HG02623 (cell line): ENCODE results near the gene TSR2.

Experiments used
- ATAC-seq: cut with Tn5 transposase; IDR thresholded peaks from one replicate; pipeline ENCODE4 v1.9.1; 2021; ENCODE audit warnings: moderate library complexity; ENCODE audit not compliant: unreplicated experiment

The TSR2 gene

GRCh38 chrX:54439960-54440871, at the start of gene TSR2:
TSR2 (plus strand) TSS chrX:54440404; CDS start chrX:54440422, 18 bp downstream.
- peak; percentile 99 for ATAC-seq

GRCh38 chrX:54397113-54397512, 43.1 kb upstream of the TSR2 start:
- ATAC-seq, result no peak

- no peak for ATAC-seq
Measured at GRCh38 chrX:54407266-54407665, 32.9 kb upstream of the TSR2 start.

- no peak for ATAC-seq
Measured at GRCh38 chrX:54411732-54412131, 28.5 kb upstream of the TSR2 start.

GRCh38 chrX:54413753-54414152, 26.5 kb upstream of the TSR2 start:
- no peak for ATAC-seq

- ATAC-seq, result no peak
Measured at GRCh38 chrX:54415534-54416350, 24.5 kb upstream of the TSR2 start.

- no peak for ATAC-seq
Measured at GRCh38 chrX:54416965-54417364, 23.2 kb upstream of the TSR2 start.

GRCh38 chrX:54419559-54420302, 20.5 kb upstream of the TSR2 start:
- ATAC-seq, result no peak

- ATAC-seq, result no peak
Measured at GRCh38 chrX:54422168-54422567, 18.0 kb upstream of the TSR2 start.

GRCh38 chrX:54423161-54423888, 16.9 kb upstream of the TSR2 start:
- ATAC-seq, result no peak

GRCh38 chrX:54427837-54428424, 12.3 kb upstream of the TSR2 start:
- ATAC-seq, result no peak

- ATAC-seq, result peak; percentile 58
Measured at GRCh38 chrX:54430519-54430918, 9.7 kb upstream of the TSR2 start.

- ATAC-seq, result no peak
Measured at GRCh38 chrX:54435121-54435520, 5.1 kb upstream of the TSR2 start.

GRCh38 chrX:54442790-54443189, 2.6 kb downstream of the TSR2 start:
- no peak for ATAC-seq

GRCh38 chrX:54444752-54445151, 4.5 kb downstream of the TSR2 start:
- ATAC-seq, result no peak

GRCh38 chrX:54446084-54446483, 5.9 kb downstream of the TSR2 start:
- no peak for ATAC-seq

- ATAC-seq, result no peak
Measured at GRCh38 chrX:54447461-54447860, 7.3 kb downstream of the TSR2 start.

GRCh38 chrX:54449929-54450328, 9.7 kb downstream of the TSR2 start:
- ATAC-seq, result no peak

- ATAC-seq, result no peak
Measured at GRCh38 chrX:54452920-54453319, 12.7 kb downstream of the TSR2 start.
